ENCODE results near the gene SH3RF3. TPM values are rescaled to one million over a fixed set of nuclear protein-coding genes. Genes with fewer than 3 reads are reported as not detected.

SH3RF3 gene
- total RNA-seq, 1 experiment from 2014 or later = not detected

DNA sequence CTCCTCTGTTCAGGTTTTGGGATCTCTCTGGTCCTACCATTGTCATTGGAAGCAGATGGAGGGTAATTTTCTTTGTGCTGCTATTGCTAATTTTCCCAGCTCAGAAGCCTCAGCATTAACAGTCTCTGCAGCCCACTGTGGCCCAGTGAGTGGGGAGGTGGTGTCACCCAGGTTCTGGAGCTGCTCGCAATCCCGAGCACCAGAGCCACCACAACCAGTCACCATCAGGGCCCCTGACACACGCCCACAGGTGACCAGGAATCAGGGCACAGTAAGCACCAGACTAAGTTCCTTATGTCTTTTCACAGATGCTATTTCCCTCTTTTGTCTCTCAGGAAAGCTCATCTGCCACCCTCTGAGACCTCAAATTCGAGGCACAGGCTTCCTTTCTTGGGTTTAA is 396.8 kb downstream of the SH3RF3 start:
- POLR2A ChIA-PET = no interaction called here
- CTCF ChIA-PET = no interaction called here
- no peak for TF ChIP-seq POLR2AphosphoS5 (IDR thresholded peaks at IDR 0.05; ENCODE audit: low read depth, low read length)
- TF ChIP-seq CBX3 (IDR thresholded peaks at IDR 0.05; ENCODE audit: low read depth) = no peak
- no peak for TF ChIP-seq JUND (IDR thresholded peaks at IDR 0.05)
- TF ChIP-seq, protein P1, sequence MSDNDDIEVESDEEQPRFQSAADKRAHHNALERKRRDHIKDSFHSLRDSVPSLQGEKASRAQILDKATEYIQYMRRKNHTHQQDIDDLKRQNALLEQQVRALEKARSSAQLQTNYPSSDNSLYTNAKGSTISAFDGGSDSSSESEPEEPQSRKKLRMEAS (IDR thresholded peaks at IDR 0.05) = no peak
- TF ChIP-seq SP1 (IDR thresholded peaks at IDR 0.05; ENCODE audit: low read depth) = no peak
- TF ChIP-seq EGR1 (IDR thresholded peaks at IDR 0.05; ENCODE audit: low read depth) = no peak
- TF ChIP-seq TCF7L2 (IDR thresholded peaks at IDR 0.05; ENCODE audit: borderline replicate concordance, extremely low read depth, insufficient read depth, insufficient read length) = no peak
- no peak for TF ChIP-seq CTCF (IDR thresholded peaks at IDR 0.05 in 2 of 3, conservative IDR thresholded peaks at IDR 0.05 in 1 of 3; ENCODE audit: borderline replicate concordance in 1 of 3, insufficient read depth in 1 of 3, low read depth in 2 of 3, low read length in 2 of 3)
- TF ChIP-seq CEBPB (IDR thresholded peaks at IDR 0.05; ENCODE audit: low read depth) = no peak
- TF ChIP-seq RAD21 (IDR thresholded peaks at IDR 0.05; ENCODE audit: low read depth) = no peak
- TF ChIP-seq ATF3 (IDR thresholded peaks at IDR 0.05) = no peak
- TF ChIP-seq SRF (IDR thresholded peaks at IDR 0.05; ENCODE audit: low read depth) = no peak
- TF ChIP-seq ELF1 (IDR thresholded peaks at IDR 0.05; ENCODE audit: borderline replicate concordance, low read depth) = no peak
- no peak for TF ChIP-seq ZFX (IDR thresholded peaks at IDR 0.05)
- TF ChIP-seq SIN3A (IDR thresholded peaks at IDR 0.05; ENCODE audit: low read depth) = no peak
- no peak for TF ChIP-seq EZH2 (IDR thresholded peaks at IDR 0.05)
- TF ChIP-seq, protein P2, sequence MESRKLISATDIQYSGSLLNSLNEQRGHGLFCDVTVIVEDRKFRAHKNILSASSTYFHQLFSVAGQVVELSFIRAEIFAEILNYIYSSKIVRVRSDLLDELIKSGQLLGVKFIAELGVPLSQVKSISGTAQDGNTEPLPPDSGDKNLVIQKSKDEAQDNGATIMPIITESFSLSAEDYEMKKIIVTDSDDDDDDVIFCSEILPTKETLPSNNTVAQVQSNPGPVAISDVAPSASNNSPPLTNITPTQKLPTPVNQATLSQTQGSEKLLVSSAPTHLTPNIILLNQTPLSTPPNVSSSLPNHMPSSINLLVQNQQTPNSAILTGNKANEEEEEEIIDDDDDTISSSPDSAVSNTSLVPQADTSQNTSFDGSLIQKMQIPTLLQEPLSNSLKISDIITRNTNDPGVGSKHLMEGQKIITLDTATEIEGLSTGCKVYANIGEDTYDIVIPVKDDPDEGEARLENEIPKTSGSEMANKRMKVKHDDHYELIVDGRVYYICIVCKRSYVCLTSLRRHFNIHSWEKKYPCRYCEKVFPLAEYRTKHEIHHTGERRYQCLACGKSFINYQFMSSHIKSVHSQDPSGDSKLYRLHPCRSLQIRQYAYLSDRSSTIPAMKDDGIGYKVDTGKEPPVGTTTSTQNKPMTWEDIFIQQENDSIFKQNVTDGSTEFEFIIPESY (IDR thresholded peaks at IDR 0.05; ENCODE audit: extremely low read depth, insufficient replicate concordance, low read length) = no peak

More for the DNA sequence above, 396.8 kb downstream of the SH3RF3 start:
- Histone ChIP-seq H3K27me3 (ENCODE audit: insufficient read depth, low read length) (no peaks in the 10 kb centered on the region), H3K4me1 (ENCODE audit: control insufficient read depth in 1 of 2, insufficient read depth in 2 of 2, low read length in 2 of 2) (peaks cover 0 to 9% of the 10 kb centered on the region in 2 experiments; a peak in 1 of 4 replicates), H3K79me2 (ENCODE audit: insufficient read depth, low read length) (no peaks in the 10 kb centered on the region), H3K9me3 (ENCODE audit: control insufficient read depth in 1 of 2, insufficient read depth in 1 of 2, low read depth in 1 of 2, low read length in 2 of 2) (no peaks in the 10 kb centered on the region), H3K4me2 (ENCODE audit: low read length) (no peak overlapping the region), H3K27ac (ENCODE audit: low read depth, low read length) (no peak overlapping the region), H3K9me2 (ENCODE audit: insufficient read depth) (no peaks in the 10 kb centered on the region), H3K36me3 (ENCODE audit: control insufficient read depth in 1 of 2, insufficient read depth in 2 of 2, low read length in 2 of 2) (no peaks in the 10 kb centered on the region), H4K20me1 (ENCODE audit: insufficient read depth) (no peaks in the 10 kb centered on the region), H2AFZ (ENCODE audit: low read depth, low read length, poor library complexity, severe bottlenecking) (no peak overlapping the region), H3K9ac (ENCODE audit: low read length) (no peak overlapping the region), H3K4me3 (replicated peaks in 1 of 2; ENCODE audit: low read depth in 1 of 2, low read length in 2 of 2) (no peak overlapping the region)
- ATAC-seq = no peak
- RAD21 ChIA-PET (ENCODE audit: low non-redundant PET in 1 of 2, low total read pairs in 2 of 2, uncharacterized antibody in 2 of 2, unreplicated experiment in 2 of 2) = no interaction called here
- no TSS peak for BruUV-seq (replicated peaks)
- no peak for DNase-seq (ENCODE audit: low read depth, low spot score)
- intact Hi-C loops (cut with micrococcal nuclease) = no loop called here

Data from HCT116 (cell line).